IPS-18a (cell line): ENCODE results near the gene GALC.

ENCODE experiments used
- H3K27ac ChIP-seq: one replicate; pipeline ENCODE4 v1.5.1; 2013; ENCODE audit warnings: low read length
- H3K27me3 ChIP-seq: one replicate; pipeline ENCODE4 v1.6.1; 2013; ENCODE audit warnings: mild to moderate bottlenecking, low read length; ENCODE audit not compliant: control insufficient read depth, insufficient read depth
- H3K36me3 ChIP-seq: one replicate; pipeline ENCODE4 v1.6.1; 2013; ENCODE audit warnings: low read depth, low read length; ENCODE audit not compliant: control insufficient read depth
- H3K4me1 ChIP-seq: one replicate; pipeline ENCODE4 v1.6.1; 2013; ENCODE audit warnings: low read depth, low read length; ENCODE audit not compliant: control insufficient read depth
- H3K4me3 ChIP-seq: one replicate; pipeline ENCODE4 v1.5.1; 2013; ENCODE audit warnings: low read length
- H3K9ac ChIP-seq: one replicate; pipeline ENCODE4 v1.6.1; 2013; ENCODE audit warnings: mild to moderate bottlenecking, low read length, moderate library complexity
- H3K9me3 ChIP-seq: one replicate; pipeline ENCODE4 v1.6.1; 2013; ENCODE audit warnings: low read depth, low read length; ENCODE audit not compliant: control insufficient read depth

GALC gene

GRCh38 chr14:87992718-87993628 lies at the start of gene GALC:
TSS of gene GALC (minus strand) at chr14:87993182. CDS start at chr14:87993164, 18 bp downstream.
- Histone ChIP-seq H3K27me3 (no peaks in the 10 kb centered on the region), H3K9me3 (no peaks in the 10 kb centered on the region), H3K36me3 (no peaks in the 10 kb centered on the region), H3K9ac (peak within 1 kb of the TSS; percentile 80), H3K27ac (peak within 1 kb of the TSS; percentile 28), H3K4me1 (peaks cover 7% of the 10 kb centered on the region), H3K4me3 (peak within 1 kb of the TSS; percentile 74)

- Histone ChIP-seq H3K9me3 (no peaks in the 10 kb centered on the region), H3K4me1 (peaks cover 14% of the 10 kb centered on the region), H3K4me3 (no peak overlapping the region), H3K36me3 (no peaks in the 10 kb centered on the region), H3K27me3 (no peaks in the 10 kb centered on the region), H3K9ac (no peak overlapping the region), H3K27ac (no peak overlapping the region)
These were observed 47.2 kb upstream of the GALC start for GRCh38 chr14:88040146-88040545.

- H3K9ac ChIP-seq, result no peak overlapping the region
- H3K4me3 ChIP-seq, result no peak overlapping the region
- H3K36me3 ChIP-seq, result no peaks in the 10 kb centered on the region
- H3K4me1 ChIP-seq, result peaks cover 14% of the 10 kb centered on the region
- H3K27ac ChIP-seq, result no peak overlapping the region
- H3K9me3 ChIP-seq, result no peaks in the 10 kb centered on the region
- H3K27me3 ChIP-seq, result no peaks in the 10 kb centered on the region
These were observed 46.2 kb upstream of the GALC start for GRCh38 chr14:88039197-88039596.

GRCh38 chr14:88037325-88037724 lies 44.3 kb upstream of the GALC start:
- Histone ChIP-seq H3K4me3 (no peak overlapping the region), H3K9me3 (no peaks in the 10 kb centered on the region), H3K4me1 (peaks cover 14% of the 10 kb centered on the region), H3K27ac (no peak overlapping the region), H3K9ac (no peak overlapping the region), H3K36me3 (no peaks in the 10 kb centered on the region), H3K27me3 (no peaks in the 10 kb centered on the region)

- Histone ChIP-seq H3K4me1 (peaks cover 14% of the 10 kb centered on the region), H3K27me3 (no peaks in the 10 kb centered on the region), H3K27ac (no peak overlapping the region), H3K9me3 (no peaks in the 10 kb centered on the region), H3K9ac (no peak overlapping the region), H3K4me3 (no peak overlapping the region), H3K36me3 (no peaks in the 10 kb centered on the region)
These were observed 43.4 kb upstream of the GALC start for GRCh38 chr14:88036422-88036821.

- Histone ChIP-seq H3K27ac (no peak overlapping the region), H3K36me3 (no peaks in the 10 kb centered on the region), H3K27me3 (no peaks in the 10 kb centered on the region), H3K9me3 (no peaks in the 10 kb centered on the region), H3K4me1 (peaks cover 14% of the 10 kb centered on the region), H3K4me3 (no peak overlapping the region), H3K9ac (no peak overlapping the region)
These were observed 41.1 kb upstream of the GALC start for GRCh38 chr14:88034076-88034475.

- Histone ChIP-seq H3K27me3 (no peaks in the 10 kb centered on the region), H3K36me3 (no peaks in the 10 kb centered on the region)
These were observed 39.4 kb upstream of the GALC start for GRCh38 chr14:88032373-88032772.

GRCh38 chr14:88030892-88031291 lies 37.9 kb upstream of the GALC start:
- no peak overlapping the region for H3K27ac ChIP-seq
- H3K9ac ChIP-seq, result no peak overlapping the region
- no peaks in the 10 kb centered on the region for H3K27me3 ChIP-seq
- no peaks in the 10 kb centered on the region for H3K9me3 ChIP-seq
- H3K4me3 ChIP-seq, result no peak overlapping the region
- no peaks in the 10 kb centered on the region for H3K36me3 ChIP-seq
- no peaks in the 10 kb centered on the region for H3K4me1 ChIP-seq

More at GRCh38 chr14:88032373-88032772, 39.4 kb upstream of the GALC start:
- peaks cover 14% of the 10 kb centered on the region for H3K4me1 ChIP-seq
- H3K9ac ChIP-seq, result no peak overlapping the region
- no peaks in the 10 kb centered on the region for H3K9me3 ChIP-seq
- H3K4me3 ChIP-seq, result no peak overlapping the region
- no peak overlapping the region for H3K27ac ChIP-seq

- Histone ChIP-seq H3K27me3 (no peaks in the 10 kb centered on the region), H3K4me1 (no peaks in the 10 kb centered on the region), H3K4me3 (no peak overlapping the region), H3K36me3 (no peaks in the 10 kb centered on the region), H3K27ac (no peak overlapping the region), H3K9ac (no peak overlapping the region), H3K9me3 (no peaks in the 10 kb centered on the region)
These were observed 37.1 kb upstream of the GALC start for GRCh38 chr14:88030079-88030478.

- Histone ChIP-seq H3K36me3 (no peaks in the 10 kb centered on the region), H3K27me3 (no peaks in the 10 kb centered on the region), H3K4me1 (no peaks in the 10 kb centered on the region), H3K9me3 (no peaks in the 10 kb centered on the region), H3K4me3 (no peak overlapping the region), H3K27ac (no peak overlapping the region), H3K9ac (no peak overlapping the region)
These were observed 36.5 kb upstream of the GALC start for GRCh38 chr14:88029500-88029899.

GRCh38 chr14:88026890-88027289 lies 33.9 kb upstream of the GALC start:
- H3K4me3 ChIP-seq, result no peak overlapping the region
- H3K4me1 ChIP-seq, result peaks cover 9% of the 10 kb centered on the region
- H3K27me3 ChIP-seq, result no peaks in the 10 kb centered on the region
- H3K36me3 ChIP-seq, result no peaks in the 10 kb centered on the region
- H3K9me3 ChIP-seq, result no peaks in the 10 kb centered on the region
- no peak overlapping the region for H3K27ac ChIP-seq
- H3K9ac ChIP-seq, result no peak overlapping the region

- Histone ChIP-seq H3K36me3 (no peaks in the 10 kb centered on the region), H3K27me3 (no peaks in the 10 kb centered on the region), H3K4me1 (peaks cover 9% of the 10 kb centered on the region), H3K27ac (no peak overlapping the region), H3K9ac (no peak overlapping the region), H3K4me3 (no peak overlapping the region), H3K9me3 (no peaks in the 10 kb centered on the region)
These were observed 32.3 kb upstream of the GALC start for GRCh38 chr14:88025313-88025712.
